Activated CD8-positive, alpha-beta memory T cell treated with anti-CD3 and anti-CD28 coated beads for 24 hours (primary cell): Measurements from ENCODE around the gene KLHL11.
A peak's percentile ranks its signal among the peaks of the same experiment; 100 is the strongest.
"Not testable (repeated sequence)": the region's sequence is repeated elsewhere in the genome, so short reads cannot be mapped to it uniquely, and the experiment has no call there.

Experiments used
- DNase-seq: peaks from one replicate; pipeline ENCODE4 v3.0.0-alpha.2; 2020

KLHL11 gene

GRCh38 chr17:41882756-41883155 is 17.5 kb upstream of the KLHL11 start:
- DNase-seq: no peak

GRCh38 chr17:41880130-41880529 is 14.9 kb upstream of the KLHL11 start:
- no peak for DNase-seq

DNA sequence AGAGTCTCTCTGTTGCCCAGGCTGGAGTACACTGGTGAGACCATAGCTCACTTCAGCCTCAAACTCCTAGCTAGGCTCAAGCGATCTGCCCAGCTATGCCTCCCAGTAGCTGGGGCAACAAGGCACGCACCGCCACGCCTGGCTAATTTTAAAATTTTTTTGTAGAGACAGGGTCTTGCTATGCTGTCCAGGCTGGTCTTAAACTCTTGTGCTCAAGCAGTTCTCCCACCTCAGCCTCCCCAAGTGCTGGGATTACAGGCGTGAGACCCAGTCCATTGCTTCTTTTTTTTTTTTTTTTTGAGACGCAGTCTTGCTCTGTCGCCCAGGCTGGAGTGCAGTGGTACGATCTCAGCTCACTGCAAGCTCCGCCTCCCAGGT is 9.1 kb upstream of the KLHL11 start:
- DNase-seq: not testable (repeated sequence)

DNA sequence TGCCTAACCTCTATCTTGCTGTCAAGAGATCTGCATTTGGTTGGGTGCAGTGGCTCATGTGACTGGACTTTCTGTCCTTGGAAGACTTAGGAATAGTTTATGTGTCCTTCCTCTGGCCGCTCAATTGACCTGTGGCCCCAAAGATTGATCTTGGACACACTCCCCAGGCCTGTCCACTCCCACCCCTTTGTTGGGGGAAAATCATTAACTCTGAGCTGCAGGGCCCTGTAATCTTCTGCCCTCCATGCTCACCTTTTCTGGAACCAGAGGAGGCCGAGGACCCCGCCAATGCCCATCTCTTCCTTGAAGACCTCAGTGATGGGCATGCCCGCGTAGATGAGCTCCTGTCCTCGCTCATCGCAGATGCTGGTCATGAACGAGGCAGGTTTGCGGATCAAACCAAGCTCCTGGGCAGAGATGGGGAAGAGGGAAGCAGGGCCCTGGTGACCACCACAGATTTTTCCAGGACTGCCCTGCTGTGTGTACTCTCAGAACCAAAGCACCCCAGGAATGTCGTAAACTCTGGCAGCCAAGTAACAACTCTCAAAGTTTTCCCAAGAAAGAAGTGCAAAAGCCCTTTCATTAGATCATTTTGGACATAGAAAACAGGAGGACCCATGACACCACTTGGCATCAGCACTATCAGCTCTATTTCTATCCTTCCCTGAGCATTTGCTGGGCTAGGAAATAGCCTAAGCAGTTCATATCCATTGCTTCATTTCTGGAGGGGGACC is 8.5 kb upstream of the KLHL11 start:
- no peak for DNase-seq

DNA sequence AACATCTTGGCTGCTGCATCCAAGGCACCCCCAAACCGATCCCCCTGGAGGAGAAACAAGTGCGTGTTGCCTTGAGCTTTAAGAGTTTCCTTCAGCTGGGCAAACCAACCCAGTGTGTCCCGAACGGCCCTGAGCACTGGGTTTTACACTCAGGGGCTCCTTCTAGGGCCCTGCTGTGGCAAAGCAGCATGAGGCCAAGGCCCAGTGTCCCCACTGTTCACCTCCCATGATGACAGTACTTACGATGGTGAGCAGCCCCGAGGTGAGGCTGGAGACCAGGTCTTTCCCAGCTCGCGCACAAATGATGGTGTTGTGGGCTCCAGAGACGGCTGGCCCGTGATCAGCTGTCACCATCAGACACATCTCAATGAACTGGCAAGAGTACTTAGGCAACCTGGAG is 6.6 kb upstream of the KLHL11 start:
- DNase-seq: no peak

- DNase-seq: no peak
Observed at GRCh38 chr17:41870627-41871026, 5.4 kb upstream of the KLHL11 start.

DNA sequence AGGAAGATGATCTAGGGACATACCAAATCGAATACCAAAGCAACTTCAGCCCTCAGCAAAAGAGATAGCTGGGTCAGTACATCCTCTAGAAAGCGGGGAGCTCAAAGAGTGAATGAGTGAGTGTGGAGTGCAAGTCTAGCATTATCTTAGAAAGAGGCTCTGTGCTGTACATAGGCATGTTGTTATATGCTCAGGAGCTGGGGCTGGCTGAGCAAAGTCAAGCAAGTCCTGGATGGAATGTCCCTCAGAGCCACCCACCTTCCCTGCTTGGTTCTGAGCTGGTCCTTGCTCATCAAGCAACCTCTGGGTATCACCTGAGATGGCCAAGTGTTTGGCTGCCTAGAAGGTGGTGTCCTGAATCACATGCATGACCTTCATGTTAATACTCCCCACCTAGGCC is 4.9 kb upstream of the KLHL11 start:
- DNase-seq: no peak

GRCh38 chr17:41869426-41869825 is 4.2 kb upstream of the KLHL11 start:
- no peak for DNase-seq

- DNase-seq: no peak
Observed at GRCh38 chr17:41868568-41868967, 3.3 kb upstream of the KLHL11 start.

DNA sequence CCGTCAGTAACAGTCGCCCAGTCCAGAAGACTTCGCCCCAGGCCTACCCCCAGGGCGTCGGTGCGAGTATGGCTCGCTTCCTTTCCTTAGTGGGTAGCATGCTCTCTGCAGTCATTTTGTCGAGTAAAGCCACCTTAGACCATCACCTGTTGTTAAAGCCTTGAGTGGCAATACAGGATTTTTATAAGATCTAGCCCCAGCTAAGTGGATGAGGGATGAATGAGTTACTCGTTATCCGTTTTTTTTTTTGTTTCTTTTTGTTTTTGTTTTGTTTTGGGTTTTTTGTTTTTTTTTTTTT is 322 bp upstream of the KLHL11 start:
- DNase-seq: no peak

DNA sequence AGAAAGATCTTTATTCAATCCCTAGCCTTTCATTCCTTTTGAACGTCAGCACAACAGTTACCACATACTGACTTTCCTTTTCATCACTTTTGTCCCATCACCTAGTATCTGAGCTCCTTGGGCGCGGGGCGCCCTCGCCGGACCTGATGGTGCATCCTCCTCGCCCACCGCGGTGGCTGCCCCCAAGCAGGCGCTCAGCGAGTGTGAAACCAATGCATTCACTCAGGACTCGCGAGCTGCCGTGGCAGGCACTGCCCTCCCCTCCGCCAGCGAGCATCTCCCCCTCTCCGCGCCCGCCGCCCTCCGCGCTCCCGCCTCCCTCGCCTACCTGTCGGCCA is 756 bp downstream of the KLHL11 start:
- DNase-seq: no peak

DNA sequence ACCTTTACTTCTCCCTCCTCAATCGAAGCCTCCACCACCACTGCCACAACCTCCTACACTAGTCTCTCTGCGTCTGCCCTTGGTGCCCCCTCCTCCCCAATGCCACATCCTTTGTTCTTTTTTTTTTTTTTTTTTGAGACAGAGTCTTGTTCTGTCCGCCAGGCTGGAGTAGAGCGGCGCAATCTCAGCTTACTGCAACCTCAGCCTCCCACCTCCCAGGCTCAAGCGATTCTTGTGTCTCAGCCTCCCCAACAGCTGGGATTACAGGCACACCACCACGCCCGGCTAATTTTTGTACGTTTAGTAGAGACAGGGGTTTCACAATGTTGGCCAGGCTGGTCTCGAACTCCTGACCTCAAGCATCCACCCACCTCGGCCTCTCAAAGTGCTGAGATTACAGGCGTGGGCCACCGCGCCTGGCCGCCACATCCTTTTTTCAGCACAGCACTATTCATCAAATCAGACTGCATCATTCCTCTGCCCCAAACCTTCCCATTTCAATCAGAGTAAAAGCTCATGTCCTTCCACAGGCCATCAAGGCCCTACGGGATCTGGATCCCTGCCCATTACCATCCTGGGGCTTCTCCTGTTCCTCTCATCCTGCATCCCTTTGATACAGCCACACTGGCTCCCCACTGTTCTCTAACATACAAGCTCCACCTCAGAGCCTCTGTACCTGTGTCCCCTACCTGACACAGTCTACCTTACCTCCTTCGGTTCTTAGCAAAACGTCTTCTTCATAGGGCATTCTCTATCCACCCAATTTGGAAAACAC is 2.0 kb downstream of the KLHL11 start:
- peak; percentile 67 for DNase-seq

DNA sequence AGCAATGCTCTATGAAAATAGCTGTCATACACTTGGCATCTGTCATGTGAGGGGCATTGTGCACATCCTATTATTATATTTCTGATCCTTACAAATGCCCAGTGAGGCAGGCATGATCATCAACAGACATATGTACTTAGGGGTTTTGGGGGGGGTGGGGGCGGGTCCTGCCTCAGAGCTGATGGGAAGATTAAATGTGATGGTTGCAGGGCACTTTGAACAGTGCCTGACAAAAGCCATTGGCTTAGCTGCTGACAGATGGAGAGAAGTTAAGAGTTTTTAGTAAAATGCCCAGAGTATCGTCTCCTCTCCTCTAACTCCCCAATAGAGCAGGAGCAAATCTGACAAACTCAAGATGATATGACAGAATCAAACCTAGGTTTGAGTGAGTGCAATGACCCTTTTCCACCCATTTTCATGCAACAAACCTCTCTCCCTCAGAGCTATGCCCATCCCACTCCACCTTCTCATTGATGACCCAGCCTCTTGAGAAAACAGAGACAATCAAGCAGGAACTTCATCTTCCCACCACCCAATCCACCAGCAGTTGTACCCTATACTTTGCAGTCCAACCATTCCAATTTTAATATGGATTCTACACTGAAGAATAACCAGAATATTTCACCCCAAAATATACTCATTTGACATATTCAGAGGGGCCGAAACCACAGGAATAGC is 4.8 kb downstream of the KLHL11 start:
- no peak for DNase-seq

- not testable (repeated sequence) for DNase-seq
Observed at GRCh38 chr17:41851382-41851781, 13.8 kb downstream of the KLHL11 start.

DNA sequence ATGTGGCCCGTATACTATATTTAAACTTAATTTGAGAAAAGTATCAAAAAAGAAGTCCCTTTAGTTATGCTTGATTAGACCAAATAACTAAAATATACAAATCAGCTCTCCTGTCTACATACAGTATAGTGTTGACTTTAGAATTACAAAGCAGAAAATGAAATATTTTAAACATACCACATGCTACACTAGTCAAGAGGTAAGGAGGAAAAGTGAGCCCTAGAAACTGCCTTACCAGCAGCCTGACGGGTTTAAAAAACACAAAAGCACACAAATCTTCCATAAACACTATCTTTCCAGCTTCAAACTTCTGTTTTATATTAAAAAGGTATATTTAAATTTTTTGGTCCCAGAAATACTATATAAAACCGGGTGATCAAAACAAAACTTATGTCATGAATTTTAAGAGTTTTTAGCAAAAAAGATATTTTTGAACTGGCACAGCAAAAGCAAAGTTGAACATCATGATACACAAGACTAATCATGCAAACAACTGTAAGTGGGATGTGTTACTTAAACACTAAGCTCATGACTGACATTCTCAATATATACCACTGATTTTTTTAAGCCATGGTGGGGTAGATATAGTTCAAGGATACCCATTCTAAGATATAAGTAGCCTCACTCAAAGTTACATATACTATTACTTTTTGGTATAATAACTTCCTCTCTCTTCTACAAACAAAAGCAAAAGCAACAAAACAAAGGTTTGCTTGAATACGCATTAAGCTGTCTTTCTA is 15.8 kb downstream of the KLHL11 start:
- no peak for DNase-seq

GRCh38 chr17:41848788-41849187 is 16.4 kb downstream of the KLHL11 start:
- DNase-seq: no peak

- no peak for DNase-seq
Observed at GRCh38 chr17:41844971-41845370, 20.3 kb downstream of the KLHL11 start.

DNA sequence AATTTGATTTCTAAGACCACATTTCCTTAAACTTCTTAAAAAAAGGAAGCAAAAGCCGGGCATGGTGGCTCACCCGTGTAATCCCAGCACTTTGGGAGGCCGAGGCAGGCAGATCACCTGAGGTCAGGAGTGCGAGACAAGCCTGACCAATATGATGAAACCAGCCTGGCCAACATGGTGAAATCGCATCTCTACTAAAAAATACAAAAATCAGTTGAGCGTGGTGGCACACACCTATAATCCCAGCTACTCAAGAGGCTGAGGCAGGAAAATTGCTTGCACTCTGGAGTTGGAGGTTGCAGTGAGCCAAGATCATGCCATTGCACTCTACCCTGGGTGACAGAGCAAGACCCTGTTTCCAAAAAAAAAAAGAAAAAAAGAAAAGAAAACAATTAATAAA is 24.4 kb downstream of the KLHL11 start:
- not testable (repeated sequence) for DNase-seq

DNA sequence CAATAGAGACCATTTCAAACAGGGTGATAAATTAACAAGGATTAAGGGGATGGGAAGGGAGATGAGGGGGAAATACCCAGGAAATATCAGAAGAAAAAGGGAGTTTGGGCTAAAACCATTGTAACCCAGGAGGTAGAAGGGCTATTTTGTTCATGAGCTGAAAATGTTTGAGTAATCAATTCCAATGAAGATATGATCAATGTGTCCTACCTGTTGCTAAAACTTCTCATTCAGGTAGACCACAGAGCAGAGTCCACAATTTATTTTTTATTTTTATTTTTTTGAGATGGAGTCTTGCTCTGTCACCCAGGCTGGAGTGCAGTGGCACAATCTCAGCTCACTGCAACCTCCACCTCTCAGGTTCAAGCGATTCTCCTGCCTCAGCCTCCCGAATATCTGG is 25.8 kb downstream of the KLHL11 start:
- not testable (repeated sequence) for DNase-seq

GRCh38 chr17:41837761-41838538 is 27.3 kb downstream of the KLHL11 start, which contains the start of gene KLHL10:
Gene KLHL10, plus strand, starts transcription at chr17:41837825. Its CDS starts 108 bp downstream, at chr17:41837933.
- no peak for DNase-seq

- no peak for DNase-seq
Observed at GRCh38 chr17:41836550-41837196, 28.6 kb downstream of the KLHL11 start.
